ENCODE measurements around the gene VPS50. TPM values are rescaled to one million over a fixed set of nuclear protein-coding genes. Genes with fewer than 3 reads are reported as not detected.
"Not testable (repeated sequence)": the region's sequence is repeated elsewhere in the genome, so short reads cannot be mapped to it uniquely, and the experiment has no call there.

Gene VPS50
- total RNA-seq, 1 donor from 2014 or later, result 26.8 TPM

- no peak for DNase-seq (ENCODE audit: low read depth, low spot score)
Observed at GRCh38 chr7:93331706-93332105, 99.5 kb downstream of the VPS50 start.

DNA sequence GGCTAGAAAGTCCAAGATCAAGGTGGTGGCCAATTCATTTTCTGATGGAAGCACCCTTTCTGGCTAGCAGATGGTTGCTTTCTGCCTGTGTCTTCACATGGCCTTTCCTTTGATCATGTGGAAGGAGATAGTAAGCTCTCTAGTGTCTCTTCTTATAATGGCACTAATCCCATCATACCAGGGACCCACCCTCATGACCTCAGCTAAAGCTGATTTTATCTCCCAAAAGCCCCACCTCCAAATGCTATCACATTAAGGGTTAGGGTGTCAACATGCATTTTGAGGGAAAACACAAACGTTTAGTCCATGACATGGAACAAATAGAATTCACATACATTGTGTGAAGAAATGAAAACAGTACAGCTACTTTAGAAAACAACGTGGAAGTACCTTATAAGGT is 100.0 kb downstream of the VPS50 start:
- no peak for DNase-seq (ENCODE audit: low read depth, low spot score)

- DNase-seq (ENCODE audit: low read depth, low spot score), result no peak
Observed at GRCh38 chr7:93337052-93337451, 104.9 kb downstream of the VPS50 start.

GRCh38 chr7:93342178-93342577 is 110.0 kb downstream of the VPS50 start:
- DNase-seq (ENCODE audit: low read depth, low spot score), result not testable (repeated sequence)

DNA sequence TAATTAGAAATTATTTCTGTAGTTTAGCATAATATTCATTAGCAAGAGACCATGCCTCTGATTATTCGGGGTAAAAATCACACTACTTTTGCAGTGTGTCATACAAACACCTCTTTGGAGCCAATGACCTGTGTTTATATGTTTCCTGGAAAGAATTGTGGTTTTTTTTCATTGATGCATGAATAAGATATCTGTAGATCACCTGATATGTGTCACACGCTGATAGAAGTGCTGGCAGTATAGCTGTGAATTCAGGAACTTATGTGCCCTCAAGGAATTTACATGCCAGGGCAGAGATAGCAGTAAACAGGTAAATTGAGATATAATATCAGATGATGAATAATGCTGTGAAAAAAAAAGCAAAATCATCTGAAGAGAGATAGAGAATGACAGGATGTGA is 118.2 kb downstream of the VPS50 start:
- no peak for DNase-seq (ENCODE audit: low read depth, low spot score)

- no peak for DNase-seq (ENCODE audit: low read depth, low spot score)
Observed at GRCh38 chr7:93352881-93353280, 120.7 kb downstream of the VPS50 start.

DNA sequence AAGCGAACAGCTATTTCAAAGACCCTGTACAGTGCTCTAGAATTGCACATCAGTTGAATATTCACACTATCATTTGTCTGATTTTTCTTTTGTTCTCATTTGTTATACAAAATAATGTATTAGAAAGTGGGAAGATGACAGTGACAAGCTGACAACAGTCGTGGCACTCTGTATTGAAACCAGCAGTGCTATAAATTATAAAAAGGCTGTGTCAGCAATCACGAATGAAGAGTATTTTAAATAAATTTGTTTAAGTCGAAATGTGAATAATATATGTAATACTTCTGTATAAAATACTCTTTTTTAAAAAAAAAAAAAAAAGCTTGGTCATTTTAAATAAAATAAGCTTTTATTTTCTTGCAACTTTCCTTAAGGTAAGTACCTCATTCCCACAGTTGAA is 122.6 kb downstream of the VPS50 start:
- DNase-seq (ENCODE audit: low read depth, low spot score), result no peak

DNA sequence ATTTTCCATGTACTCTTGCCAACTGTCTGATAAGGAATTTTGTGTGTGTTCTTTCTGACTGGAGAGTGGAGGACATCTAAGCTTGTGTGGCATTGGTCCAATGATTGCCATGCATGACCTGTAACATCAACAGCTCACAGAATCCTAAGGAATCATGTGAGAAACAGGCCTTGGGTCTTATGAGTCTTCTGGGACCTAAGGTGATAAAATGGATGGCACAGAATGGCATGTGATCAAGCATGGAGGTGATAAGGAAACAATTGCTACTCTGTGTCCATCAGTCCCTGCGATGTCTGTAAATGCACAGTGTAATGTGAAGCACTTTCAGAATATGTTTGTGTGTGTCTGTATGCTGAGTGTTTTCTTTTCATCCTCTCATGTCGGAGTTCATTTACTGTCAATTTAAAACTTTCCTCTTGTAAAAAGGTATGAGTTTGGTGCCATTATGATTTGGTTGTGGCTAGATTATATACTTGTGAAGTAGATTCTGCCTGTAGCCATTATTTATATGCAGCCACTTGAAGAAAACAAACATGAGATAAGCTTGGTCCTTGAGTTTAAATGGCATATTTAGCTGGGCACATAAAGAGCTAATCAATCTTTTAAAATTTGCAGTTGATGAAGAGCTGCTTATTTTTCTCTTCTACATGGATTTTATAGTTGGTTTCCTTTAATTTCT is 127.5 kb downstream of the VPS50 start:
- no peak for DNase-seq (ENCODE audit: low read depth, low spot score)

DNA sequence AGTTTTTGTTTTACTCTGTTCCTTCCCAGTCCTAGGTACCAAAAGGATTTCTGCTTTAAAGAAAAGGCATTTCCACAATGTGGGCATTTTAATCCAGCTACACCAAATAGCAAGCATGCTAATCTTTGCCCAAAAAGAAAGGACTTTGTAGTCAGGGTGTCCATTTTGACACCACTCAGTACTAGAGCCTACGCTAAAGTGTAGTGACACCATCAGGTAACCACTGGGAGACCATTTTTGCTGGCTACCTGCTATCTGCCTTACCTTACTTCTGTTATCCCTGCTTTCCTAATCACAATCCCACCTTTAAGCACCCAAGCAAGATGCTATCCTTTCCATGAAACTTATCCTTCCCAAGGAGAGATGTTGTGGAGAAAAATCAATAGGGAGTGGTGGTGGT is 129.7 kb downstream of the VPS50 start:
- DNase-seq (ENCODE audit: low read depth, low spot score), result no peak

DNA sequence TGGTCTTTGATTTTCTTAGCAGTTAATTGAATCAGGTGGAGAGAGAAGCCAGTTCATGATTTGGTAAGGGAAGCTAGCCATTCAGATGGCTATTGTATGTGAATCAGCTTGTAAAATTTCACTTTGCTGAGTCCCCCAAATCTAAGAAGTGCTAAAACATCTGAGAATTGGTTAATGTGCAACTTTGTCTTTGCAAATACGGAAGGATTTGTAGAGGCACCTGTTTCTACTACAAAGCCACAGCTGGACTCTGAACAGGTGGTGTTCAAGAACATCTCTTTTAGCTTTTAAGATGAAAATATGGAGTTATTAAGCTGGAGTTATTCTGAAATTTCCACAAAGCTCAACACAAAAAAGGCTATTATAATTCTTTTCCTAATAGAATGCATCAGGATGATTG is 132.6 kb downstream of the VPS50 start:
- no peak for DNase-seq (ENCODE audit: low read depth, low spot score)

GRCh38 chr7:93365341-93365740 is 133.2 kb downstream of the VPS50 start:
- DNase-seq (ENCODE audit: low read depth, low spot score), result no peak

GRCh38 chr7:93366816-93367215 is 134.7 kb downstream of the VPS50 start:
- no peak for DNase-seq (ENCODE audit: low read depth, low spot score)

DNA sequence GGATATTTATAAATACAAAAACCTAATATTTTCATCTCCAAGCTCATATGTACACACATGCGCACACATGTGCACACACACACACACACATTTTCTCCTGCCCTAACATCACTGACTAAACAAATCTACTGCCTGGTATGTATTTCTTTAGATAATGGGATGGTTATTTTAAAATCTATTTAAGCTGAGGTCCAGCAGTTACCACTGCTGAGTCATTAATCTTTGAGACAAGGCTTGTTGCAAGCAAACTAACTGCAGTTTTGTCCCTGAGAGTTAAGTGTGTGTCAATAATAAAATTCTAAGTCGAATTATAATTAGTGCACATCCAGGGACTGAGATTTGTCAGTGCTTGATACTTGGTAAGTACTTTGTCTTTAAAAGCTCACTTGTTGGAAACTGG is 135.1 kb downstream of the VPS50 start:
- no peak for DNase-seq (ENCODE audit: low read depth, low spot score)

DNA sequence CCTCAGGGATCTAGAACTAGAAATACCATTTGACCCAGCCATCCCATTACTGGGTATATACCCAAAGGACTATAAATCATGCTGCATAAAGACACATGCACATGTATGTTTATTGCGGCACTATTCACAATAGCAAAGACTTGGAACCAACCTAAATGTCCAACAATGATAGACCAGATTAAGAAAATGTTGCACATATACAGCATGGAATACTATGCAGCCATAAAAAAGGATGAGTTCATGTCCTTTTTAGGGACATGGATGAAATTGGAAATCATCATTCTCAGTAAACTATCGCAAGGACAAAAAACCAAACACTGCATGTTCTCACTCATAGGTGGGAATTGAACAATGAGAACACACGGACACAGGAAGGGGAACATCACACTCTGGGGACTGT is 138.8 kb downstream of the VPS50 start:
- DNase-seq (ENCODE audit: low read depth, low spot score), result not testable (repeated sequence)

DNA sequence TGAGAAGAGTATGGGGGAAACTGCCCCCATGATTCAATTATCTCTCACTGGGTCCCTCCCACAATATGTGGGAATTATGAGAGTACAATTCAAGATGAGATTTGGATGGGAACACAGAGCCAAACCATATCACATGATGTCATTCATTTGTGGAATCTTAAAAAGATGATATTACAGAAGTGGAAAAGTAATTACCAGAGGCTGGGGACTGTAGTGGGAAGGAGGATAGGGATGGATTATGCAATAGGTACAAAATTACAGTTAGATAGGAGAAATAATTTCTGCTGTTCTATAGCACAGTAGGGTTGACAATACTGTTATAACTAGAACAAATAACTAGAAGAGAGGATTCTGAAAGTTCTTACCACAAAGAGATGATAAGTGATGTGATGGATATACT is 141.4 kb downstream of the VPS50 start:
- no peak for DNase-seq (ENCODE audit: low read depth, low spot score)

DNA sequence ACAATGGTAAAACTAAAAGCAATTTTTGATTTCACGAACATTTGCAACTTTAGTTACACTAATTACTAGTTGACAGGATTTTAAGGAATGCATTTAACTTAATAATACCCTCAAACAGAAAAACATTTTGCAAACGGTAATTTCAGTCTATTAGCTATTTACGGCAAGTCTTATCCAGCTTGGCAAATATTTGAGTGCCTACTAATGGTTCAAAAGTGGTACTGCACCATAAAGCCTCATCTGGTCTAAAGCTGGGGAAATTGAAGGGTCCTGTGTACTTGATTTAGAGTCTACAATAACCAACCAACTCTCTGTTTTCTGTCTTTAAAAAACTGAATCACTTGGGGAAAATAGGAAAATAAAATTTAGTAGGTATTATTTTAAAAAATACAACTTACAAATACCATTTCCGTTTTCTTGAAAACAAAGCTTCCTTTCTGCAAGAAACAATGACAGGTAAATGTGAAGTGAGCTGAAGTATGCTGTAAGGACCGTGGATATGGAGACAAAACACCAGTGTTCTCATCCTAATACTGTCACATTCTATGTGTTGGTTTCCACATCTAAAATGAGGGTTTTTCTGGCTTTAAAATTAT is 142.3 kb downstream of the VPS50 start:
- DNase-seq (ENCODE audit: low read depth, low spot score), result no peak

- no peak for DNase-seq (ENCODE audit: low read depth, low spot score)
Observed at GRCh38 chr7:93375603-93376002, 143.4 kb downstream of the VPS50 start.

DNA sequence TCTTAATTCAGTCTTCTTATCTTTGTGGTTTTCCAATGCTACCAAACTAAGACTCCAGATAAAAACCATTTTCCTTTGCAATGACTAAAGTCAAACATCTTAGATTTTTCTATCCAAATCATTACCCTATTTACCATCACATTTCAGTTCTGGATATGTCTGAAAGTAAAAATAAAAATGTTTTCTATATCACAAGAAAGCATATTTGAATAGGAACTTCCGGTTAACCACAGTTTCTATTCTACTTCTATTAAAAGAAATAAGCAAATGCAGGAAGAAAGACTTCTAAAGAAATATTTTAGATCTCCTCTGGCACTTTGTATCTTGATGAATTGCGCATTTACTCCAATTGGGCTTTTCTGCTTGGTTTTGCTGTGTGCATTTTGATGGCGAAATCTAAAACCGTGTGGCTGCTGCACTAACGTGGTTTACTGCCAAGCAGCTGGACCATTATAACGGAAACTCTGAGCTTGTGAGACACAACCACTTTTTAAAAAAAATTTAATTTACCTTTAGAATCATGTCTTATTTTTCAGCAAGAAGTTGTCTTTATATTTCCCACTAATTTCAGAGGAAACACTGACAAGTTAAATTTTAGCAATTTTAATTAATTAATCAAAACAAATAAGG is 146.1 kb downstream of the VPS50 start:
- no peak for DNase-seq (ENCODE audit: low read depth, low spot score)

- DNase-seq (ENCODE audit: low read depth, low spot score), result no peak
Observed at GRCh38 chr7:93382362-93382761, 150.2 kb downstream of the VPS50 start.

- DNase-seq (ENCODE audit: low read depth, low spot score), result no peak
Observed at GRCh38 chr7:93390660-93391059, 158.5 kb downstream of the VPS50 start.

GRCh38 chr7:93392984-93393383 is 160.8 kb downstream of the VPS50 start:
- no peak for DNase-seq (ENCODE audit: low read depth, low spot score)

GRCh38 chr7:93399642-93400041 is 167.5 kb downstream of the VPS50 start:
- DNase-seq (ENCODE audit: low read depth, low spot score), result no peak

DNA sequence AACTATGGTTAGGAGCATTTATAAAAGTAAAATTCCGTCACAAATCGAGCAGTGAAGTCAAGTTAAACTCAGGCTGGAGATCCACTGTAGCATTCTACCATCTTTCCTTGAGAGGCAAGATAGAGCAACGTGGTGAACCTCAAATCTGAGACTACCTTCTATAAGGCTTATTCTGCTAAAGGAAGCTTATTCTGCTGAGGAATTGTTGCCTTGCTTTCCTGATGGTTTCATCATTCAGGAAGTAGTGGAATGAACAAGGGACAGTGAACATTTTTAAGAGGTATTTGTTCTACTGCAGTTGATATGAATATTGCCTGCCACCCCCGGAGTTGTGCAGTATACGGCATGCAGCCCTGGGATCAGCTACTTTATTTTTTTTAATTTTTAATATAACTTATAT is 170.8 kb downstream of the VPS50 start:
- DNase-seq (ENCODE audit: low read depth, low spot score), result no peak
